HG03520 (cell line): ENCODE results near the gene NCAPH2.
"Not testable (repeated sequence)": the region's sequence is repeated elsewhere in the genome, so short reads cannot be mapped to it uniquely, and the experiment has no call there.

Experiments
- ATAC-seq: cut with Tn5 transposase; IDR thresholded peaks from one replicate; pipeline ENCODE4 v1.9.1; 2021; ENCODE audit warnings: mild to moderate bottlenecking, moderate library complexity; ENCODE audit not compliant: unreplicated experiment

The NCAPH2 gene

GRCh38 chr22:50516891-50517290 is 8.9 kb downstream of the NCAPH2 start:
- no peak for ATAC-seq

- ATAC-seq = no peak
Measured at GRCh38 chr22:50517495-50518260, 9.7 kb downstream of the NCAPH2 start.

- ATAC-seq = no peak
Measured at GRCh38 chr22:50518606-50519005, 10.6 kb downstream of the NCAPH2 start.

- ATAC-seq = no peak
Measured at GRCh38 chr22:50519151-50519550, 11.1 kb downstream of the NCAPH2 start.

- ATAC-seq = not testable (repeated sequence)
Measured at GRCh38 chr22:50520184-50520583, 12.2 kb downstream of the NCAPH2 start.

GRCh38 chr22:50520826-50521453 is 12.9 kb downstream of the NCAPH2 start:
- no peak for ATAC-seq

- ATAC-seq = no peak
Measured at GRCh38 chr22:50521710-50522109, 13.7 kb downstream of the NCAPH2 start.

GRCh38 chr22:50522208-50522805 is 14.3 kb downstream of the NCAPH2 start:
- no peak for ATAC-seq

- no peak for ATAC-seq
Measured at GRCh38 chr22:50522806-50523438, 14.9 kb downstream of the NCAPH2 start.

GRCh38 chr22:50523458-50523805 is 15.4 kb downstream of the NCAPH2 start:
- ATAC-seq = no peak

GRCh38 chr22:50523806-50524675 is 16.0 kb downstream of the NCAPH2 start:
- ATAC-seq = no peak

GRCh38 chr22:50524676-50525103 is 16.7 kb downstream of the NCAPH2 start:
- ATAC-seq = no peak

- ATAC-seq = peak; percentile 28
Measured at GRCh38 chr22:50525104-50525857, 17.3 kb downstream of the NCAPH2 start, which contains the start of gene SCO2. Gene SCO2, minus strand, starts transcription at chr22:50525598. Its CDS starts 1,187 bp downstream, at chr22:50524411.

- peak; percentile 13 for ATAC-seq
Measured at GRCh38 chr22:50525858-50526107, 17.8 kb downstream of the NCAPH2 start.

GRCh38 chr22:50526108-50526833 is 18.2 kb downstream of the NCAPH2 start:
- peak; percentile 25 for ATAC-seq

- no peak for ATAC-seq
Measured at GRCh38 chr22:50526834-50527801, 19.1 kb downstream of the NCAPH2 start.

- ATAC-seq = no peak
Measured at GRCh38 chr22:50527921-50528681, 20.1 kb downstream of the NCAPH2 start.
